H9 (cell line): Measurements from ENCODE around the gene AP3S1. TPM values are rescaled to one million over a fixed set of nuclear protein-coding genes. Genes with fewer than 3 reads are reported as not detected.

Source experiments
- DNase-seq: peaks from one replicate; pipeline ENCODE4 v3.0.0-alpha.2; 2017
- H2AFZ ChIP-seq: one replicate; pipeline ENCODE4 v1.6.1; 2013; ENCODE audit warnings: mild to moderate bottlenecking, low read length, control low read depth, moderate library complexity
- H2AK5ac ChIP-seq: 2 replicates; pipeline ENCODE4 v1.6.1; 2013; ENCODE audit warnings: low read length, control low read depth, mixed read lengths; ENCODE audit not compliant: insufficient read length
- H2BK120ac ChIP-seq: one replicate; pipeline ENCODE4 v1.6.1; 2013; ENCODE audit warnings: low read depth, mild to moderate bottlenecking, low read length, control low read depth, inconsistent platforms; ENCODE audit not compliant: poor library complexity, severe bottlenecking
- H2BK12ac ChIP-seq: 2 replicates; pipeline ENCODE4 v1.6.1; 2013; ENCODE audit warnings: low read length, control low read depth, mixed read lengths, low read depth; ENCODE audit not compliant: insufficient read length
- H2BK15ac ChIP-seq: 2 replicates; pipeline ENCODE4 v1.6.1; 2013; ENCODE audit warnings: low read depth, low read length, control low read depth
- H2BK20ac ChIP-seq: one replicate; pipeline ENCODE4 v1.6.1; 2013; ENCODE audit warnings: low read depth, mild to moderate bottlenecking, low read length, control low read depth, inconsistent platforms; ENCODE audit not compliant: poor library complexity, severe bottlenecking
- H2BK5ac ChIP-seq: 2 replicates; pipeline ENCODE4 v1.6.1; 2013; ENCODE audit warnings: low read length, control low read depth, mixed read lengths; ENCODE audit not compliant: insufficient read length
- H3K14ac ChIP-seq: 2 replicates; pipeline ENCODE4 v1.6.1; 2013; ENCODE audit warnings: low read length, control low read depth; ENCODE audit not compliant: insufficient read depth
- H3K18ac ChIP-seq: 2 replicates; pipeline ENCODE4 v1.6.1; 2013; ENCODE audit warnings: low read depth, mild to moderate bottlenecking, mixed read lengths, low read length, control low read depth; ENCODE audit not compliant: insufficient read length
- H3K23ac ChIP-seq: 2 replicates; pipeline ENCODE4 v1.6.1; 2013; ENCODE audit warnings: low read length, control low read depth, mixed read lengths, low read depth; ENCODE audit not compliant: insufficient read length
- H3K23me2 ChIP-seq: 2 replicates; pipeline ENCODE4 v1.6.1; 2013; ENCODE audit warnings: low read depth, mild to moderate bottlenecking, mixed read lengths, low read length, control low read depth; ENCODE audit not compliant: insufficient read length, poor library complexity, severe bottlenecking
- H3K27ac ChIP-seq: 2 replicates; pipeline ENCODE4 v1.5.1; 2013; ENCODE audit warnings: low read length, control low read depth, mixed read lengths, low read depth; ENCODE audit not compliant: insufficient read length
- H3K27me3 ChIP-seq: 2 replicates; pipeline ENCODE4 v1.6.1; 2013; ENCODE audit warnings: low read length, control low read depth, inconsistent platforms; ENCODE audit not compliant: insufficient read depth
- H3K4ac ChIP-seq: 2 replicates; pipeline ENCODE4 v1.6.1; 2013; ENCODE audit warnings: low read depth, mild to moderate bottlenecking, control low read depth, inconsistent platforms, low read length, moderate library complexity
- H3K4me1 ChIP-seq: 2 replicates; pipeline ENCODE4 v1.6.1; 2013; ENCODE audit warnings: low read length, control low read depth, inconsistent platforms; ENCODE audit not compliant: insufficient read depth
- H3K4me2 ChIP-seq: 2 replicates; pipeline ENCODE4 v1.6.1; 2013; ENCODE audit warnings: low read length, control low read depth, mixed read lengths; ENCODE audit not compliant: insufficient read length, insufficient read depth
- H3K56ac ChIP-seq: 2 replicates; pipeline ENCODE4 v1.6.1; 2013; ENCODE audit warnings: low read depth, mild to moderate bottlenecking, mixed read lengths, low read length, control low read depth; ENCODE audit not compliant: insufficient read length
- H3K79me1 ChIP-seq: 2 replicates; pipeline ENCODE4 v1.6.1; 2013; ENCODE audit warnings: low read depth, mild to moderate bottlenecking, moderate library complexity, low read length, control low read depth, inconsistent platforms; ENCODE audit not compliant: insufficient read depth, poor library complexity, severe bottlenecking
- H3K79me2 ChIP-seq: 2 replicates; pipeline ENCODE4 v1.6.1; 2013; ENCODE audit warnings: low read length, control low read depth, inconsistent platforms; ENCODE audit not compliant: insufficient read depth
- H3K9ac ChIP-seq: 2 replicates; pipeline ENCODE4 v1.6.1; 2013; ENCODE audit warnings: low read length, control low read depth, mixed read lengths; ENCODE audit not compliant: insufficient read length; ENCODE audit errors: extremely low read depth
- H3K9me3 ChIP-seq: one replicate; pipeline ENCODE4 v1.6.1; 2013; ENCODE audit warnings: low read depth, low read length, inconsistent platforms; ENCODE audit not compliant: control insufficient read depth
- H3T11ph ChIP-seq: one replicate; pipeline ENCODE4 v1.6.1; 2013; ENCODE audit warnings: mild to moderate bottlenecking, low read length, control low read depth, inconsistent platforms
- H4K20me1 ChIP-seq: one replicate; pipeline ENCODE4 v1.6.1; 2013; ENCODE audit not compliant: control insufficient read depth, insufficient read length, insufficient read depth
- H4K5ac ChIP-seq: 2 replicates; pipeline ENCODE4 v1.6.1; 2013; ENCODE audit warnings: low read depth, mild to moderate bottlenecking, mixed read lengths, low read length, control low read depth; ENCODE audit not compliant: insufficient read length
- H4K8ac ChIP-seq: replicated peaks from 2 replicates; pipeline ENCODE4 v1.6.1; 2013; ENCODE audit warnings: low read length, control low read depth, mixed read lengths, low read depth; ENCODE audit not compliant: insufficient read length
- H4K91ac ChIP-seq: 2 replicates; pipeline ENCODE4 v1.6.1; 2013; ENCODE audit warnings: low read depth, mild to moderate bottlenecking, moderate library complexity, mixed read lengths, low read length, control low read depth; ENCODE audit not compliant: insufficient read length
- H3K27ac Mint-ChIP-seq, 3 experiments: 2 replicates in 2 of 3; 3 replicates in 1 of 3; pipeline ENCODE4 v1.8.0; 2020 to 2021; ENCODE audit warnings: mixed read lengths in 3 of 3, mild to moderate bottlenecking in 1 of 3, moderate library complexity in 1 of 3
- H3K27me3 Mint-ChIP-seq: 2 replicates; pipeline ENCODE4 v1.8.0; 2021; ENCODE audit warnings: low read depth, mild to moderate bottlenecking, moderate library complexity, mixed read lengths
- H3K36me3 Mint-ChIP-seq, 3 experiments: 2 replicates in 2 of 3; 3 replicates in 1 of 3; pipeline ENCODE4 v1.8.0; 2020 to 2021; ENCODE audit warnings: low read depth in 3 of 3, mixed read lengths in 3 of 3; ENCODE audit not compliant: insufficient read depth in 1 of 3
- H3K4me1 Mint-ChIP-seq, 2 experiments: 2 replicates each; pipeline ENCODE4 v1.8.0; 2020; ENCODE audit warnings: mixed read lengths in 2 of 2
- H3K4me3 Mint-ChIP-seq, 2 experiments: 2 replicates in 1 of 2; 3 replicates in 1 of 2; pipeline ENCODE4 v1.8.0; 2020 to 2021; ENCODE audit warnings: mild to moderate bottlenecking in 2 of 2, mixed read lengths in 2 of 2, moderate library complexity in 1 of 2
- H3K9me3 Mint-ChIP-seq, 2 experiments: 2 replicates in 1 of 2; 3 replicates in 1 of 2; pipeline ENCODE4 v1.8.0; 2020; ENCODE audit warnings: mild to moderate bottlenecking in 2 of 2, mixed read lengths in 2 of 2, moderate library complexity in 1 of 2
- CTCF ChIP-seq: fragments of 200-600 bp; sonication (generic); conservative IDR thresholded peaks from 3 replicates; pipeline ENCODE4 v1.8.0; 2021; ENCODE audit warnings: antibody characterized with exemption, mild to moderate bottlenecking
- WGBS: extraction: QIAGEN DNeasy Blood & Tissue Kit; methylation state at CpG from one replicate; pipeline ENCODE4 v1.1.7; 2013; ENCODE audit warnings: missing lambda C conversion rate, low lambda C conversion rate, mixed read lengths; ENCODE audit not compliant: insufficient read length; ENCODE audit errors: extremely low coverage; 5-methylcytosine and 5-hydroxymethylcytosine counted together
- total RNA-seq: library from RNA; stranded (reverse); gene quantifications from 2 replicates; pipeline ENCODE4 v1.2.1, GENCODE V29; 2021

Gene AP3S1
- total RNA-seq, 1 experiment from 2014 or later: 78.4 TPM

DNA sequence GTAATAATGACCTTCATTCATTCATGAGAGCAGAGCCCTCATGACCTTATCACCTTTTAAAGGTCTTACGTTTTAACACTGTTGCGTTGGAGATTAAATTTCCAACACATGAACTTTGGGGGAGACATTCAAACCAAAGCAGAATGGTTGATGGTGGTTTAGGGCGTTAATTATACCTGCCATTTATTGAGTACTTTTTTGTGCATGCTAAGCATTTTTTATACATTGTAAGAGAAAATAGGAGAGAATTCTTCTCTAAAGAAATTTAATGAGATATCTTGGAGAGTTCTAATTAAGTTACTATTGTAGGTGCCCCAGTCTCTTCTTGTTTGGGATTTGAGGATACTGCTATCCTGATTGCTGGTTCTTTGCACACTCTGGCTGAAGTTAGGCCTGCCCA lies 12.4 kb downstream of the AP3S1 start:
- no peak overlapping the region for H2AK5ac ChIP-seq
- Mint-ChIP-seq H3K27me3 (no peaks in the 10 kb centered on the region), H3K4me1 (peaks cover 27 to 30% of the 10 kb centered on the region in 2 experiments), H3K9me3 (peaks cover 10 to 12% of the 10 kb centered on the region in 2 experiments), H3K36me3 (peaks cover 0 to 20% (median 3%) of the 10 kb centered on the region in 3 experiments; a peak in 6 of 7 replicates), H3K27ac (no peak overlapping the region), H3K4me3 (no peak overlapping the region)
- no peak for DNase-seq
- H2AFZ ChIP-seq: no peak overlapping the region
- no peak overlapping the region for H3K56ac ChIP-seq
- no peak overlapping the region for H3K18ac ChIP-seq
- no peak overlapping the region for H2BK120ac ChIP-seq
- no peaks in the 10 kb centered on the region for H4K20me1 ChIP-seq
- no peaks in the 10 kb centered on the region for H3K23me2 ChIP-seq
- H2BK12ac ChIP-seq: no peak overlapping the region
- no peaks in the 10 kb centered on the region for H3K27me3 ChIP-seq
- H3K23ac ChIP-seq: no peak overlapping the region
- H3K9ac ChIP-seq: no peak overlapping the region
- TF ChIP-seq CTCF: no peak
- H3K4ac ChIP-seq: no peak overlapping the region
- H3K27ac ChIP-seq: no peak overlapping the region
- no CpG with 5 or more reads among the region's 3 CpGs for WGBS
- H3K9me3 ChIP-seq: no peaks in the 10 kb centered on the region
- no peak overlapping the region for H3K14ac ChIP-seq
- H3K4me2 ChIP-seq: no peak overlapping the region
- no peak overlapping the region for H2BK20ac ChIP-seq
- no peak overlapping the region for H4K8ac ChIP-seq
- no peak overlapping the region for H2BK5ac ChIP-seq
- peaks cover 5% of the 10 kb centered on the region; the same call in 1 of the 2 replicates for H3K79me2 ChIP-seq
- H4K5ac ChIP-seq: no peak overlapping the region
- no peaks in the 10 kb centered on the region; the same call in 1 of the 2 replicates for H3K4me1 ChIP-seq
- H2BK15ac ChIP-seq: no peak overlapping the region
- no peaks in the 10 kb centered on the region for H3K79me1 ChIP-seq
- no peak overlapping the region for H4K91ac ChIP-seq
- H3T11ph ChIP-seq: no peak overlapping the region
